GM19452 (cell line): ENCODE data around the gene APBA3.

Experiments used
- ATAC-seq: cut with Tn5 transposase; IDR thresholded peaks from one replicate; pipeline ENCODE4 v1.9.1; 2021; ENCODE audit not compliant: unreplicated experiment

The APBA3 gene

DNA sequence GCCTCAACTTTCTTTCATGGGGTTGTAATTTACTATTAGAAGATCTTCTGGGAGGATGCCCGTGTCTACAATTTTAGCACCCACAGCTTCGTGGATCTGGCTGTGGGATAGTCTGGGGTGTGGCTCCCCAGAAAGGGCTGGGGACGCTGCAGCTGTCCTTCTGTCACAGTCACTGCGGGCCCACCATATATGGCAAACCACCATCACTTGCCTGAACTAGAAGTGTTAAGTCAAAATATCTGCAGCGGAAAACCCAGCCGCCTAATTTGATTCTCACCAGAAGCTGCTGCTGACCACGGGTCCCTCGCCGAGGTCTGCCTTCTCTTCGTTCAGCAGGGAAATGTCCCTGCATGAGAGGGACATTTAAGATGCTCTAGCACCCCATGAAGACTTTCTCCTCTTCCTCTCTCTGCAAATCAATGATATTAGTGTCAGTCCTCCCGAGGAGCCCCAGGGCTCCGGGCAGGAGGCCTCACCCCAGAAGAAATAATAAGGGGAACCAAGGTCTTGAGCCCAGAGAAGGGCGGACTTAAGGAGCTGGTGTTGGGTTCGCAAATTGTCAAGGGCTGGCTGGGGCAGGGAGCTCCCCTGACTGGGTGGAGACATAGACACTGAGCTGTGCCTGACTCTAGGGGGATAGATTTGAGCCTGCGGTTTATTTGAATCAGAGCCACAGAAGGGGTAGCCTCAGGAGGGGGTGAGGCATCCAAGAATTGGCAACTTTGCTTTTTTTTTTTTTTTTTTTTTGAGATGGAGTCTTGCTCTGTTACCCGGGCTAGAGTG lies 27.7 kb upstream of the APBA3 start:
- ATAC-seq = no peak

DNA sequence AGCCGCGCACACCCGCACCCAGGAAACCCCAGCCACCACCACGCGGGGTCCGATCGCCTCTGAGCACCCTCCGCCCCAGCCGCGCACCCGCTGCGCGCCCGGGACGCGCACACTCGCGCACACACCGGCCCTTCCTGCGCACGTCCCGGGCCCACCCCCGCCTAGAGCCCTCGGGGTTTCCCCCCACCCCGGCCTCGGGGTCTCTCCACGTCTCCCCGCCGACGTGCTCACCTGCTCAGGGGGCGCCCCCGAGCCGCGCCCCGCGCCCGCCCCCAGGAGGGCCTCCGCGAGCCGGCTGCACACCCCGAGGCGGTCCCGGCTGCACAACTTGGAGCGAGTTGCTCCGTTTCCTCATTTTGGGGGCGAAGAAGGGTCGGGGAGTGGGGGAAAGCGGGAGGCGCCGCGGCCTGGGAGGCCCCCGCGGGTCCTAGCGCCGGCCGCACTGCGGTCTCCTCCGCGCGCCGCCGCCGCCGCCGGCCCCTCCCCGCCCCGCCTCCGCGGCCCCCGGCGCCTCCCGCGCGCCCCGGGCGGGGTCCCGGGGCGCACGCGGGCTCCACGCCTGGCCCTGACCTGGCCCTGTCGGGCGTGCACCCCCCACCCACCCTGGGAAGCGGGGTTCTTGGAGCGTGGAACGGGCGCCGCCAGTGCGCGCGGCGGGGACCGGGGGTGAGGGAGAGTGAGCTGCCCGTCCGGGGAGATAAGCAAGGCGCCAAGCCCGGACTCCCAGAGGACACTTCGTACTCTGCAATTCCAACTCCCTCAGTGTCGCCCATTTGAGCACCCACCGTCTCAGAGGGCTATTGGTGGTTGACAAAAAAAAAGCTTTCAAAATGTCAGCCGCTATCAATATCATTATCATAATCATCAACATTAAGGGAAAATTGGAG lies 24.7 kb upstream of the APBA3 start, which contains the start of gene MATK:
TSS of gene MATK (minus strand) at position 444 of the 887 bp plus-strand sequence. CDS start 1,246 bp downstream, outside the sequence.
- no peak for ATAC-seq

DNA sequence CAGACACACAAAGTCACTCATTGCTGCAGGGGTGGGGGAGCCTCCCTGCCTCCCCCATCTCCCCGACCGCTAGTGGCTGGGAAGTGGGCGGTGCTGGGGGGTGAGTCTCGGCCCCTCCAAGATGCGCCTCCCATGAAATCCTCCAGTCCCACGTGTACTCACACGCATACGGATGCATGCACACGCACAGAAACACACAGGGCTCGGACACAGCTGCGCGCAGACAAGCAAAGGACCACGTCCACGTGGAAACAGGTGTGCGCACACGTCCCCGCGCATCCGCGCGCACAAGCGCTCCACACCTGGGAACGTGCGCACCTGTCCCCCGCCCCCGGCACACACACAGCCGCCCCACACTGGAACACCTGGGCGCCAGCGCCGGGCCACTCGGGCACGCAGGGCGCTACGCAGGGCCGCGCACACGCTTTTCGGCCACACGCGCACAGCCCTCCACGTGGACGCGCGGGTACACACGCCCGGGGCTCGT lies 24.0 kb upstream of the APBA3 start:
- no peak for ATAC-seq

DNA sequence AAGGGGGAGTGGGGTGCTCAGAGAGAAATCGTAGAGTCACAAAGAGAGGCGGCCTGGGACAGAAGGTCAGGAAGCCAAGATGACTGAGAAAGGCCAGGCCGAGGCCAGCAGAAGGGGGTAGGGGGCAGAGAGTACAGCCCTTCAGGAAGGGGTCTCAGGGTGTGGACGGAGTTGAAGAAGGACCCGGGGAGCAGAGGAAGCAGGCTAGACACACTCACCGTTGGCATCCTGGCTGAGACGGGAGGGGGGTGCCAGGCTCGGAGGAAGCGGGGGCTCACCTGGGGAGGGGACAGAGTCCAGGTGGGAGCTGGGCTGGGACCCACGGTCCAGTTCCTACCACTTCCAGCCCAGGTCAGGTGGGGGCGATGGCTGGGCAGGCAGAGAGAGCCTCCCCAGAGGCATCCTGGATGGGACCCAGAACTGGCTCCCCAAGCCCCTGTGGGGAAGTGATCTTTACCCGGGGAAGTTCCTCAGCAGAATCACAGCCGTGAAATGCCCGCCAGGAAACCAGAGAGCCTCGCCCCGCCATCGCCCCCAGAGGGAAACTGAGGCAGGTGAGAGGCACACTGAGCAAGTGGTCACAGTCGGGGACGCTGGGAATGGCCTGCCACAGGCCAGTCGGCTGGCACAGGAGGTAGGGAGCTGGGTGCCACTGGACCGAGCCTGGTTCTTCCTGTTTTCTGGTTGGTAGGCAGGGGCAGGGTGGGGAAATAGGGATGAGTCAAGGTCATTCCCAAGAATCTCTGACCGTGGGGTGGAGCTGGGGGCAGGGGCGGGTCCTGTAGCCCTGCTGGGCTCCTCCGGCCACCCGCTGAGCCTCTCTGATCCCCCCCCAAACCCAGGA lies 23.3 kb upstream of the APBA3 start:
- ATAC-seq = no peak

DNA sequence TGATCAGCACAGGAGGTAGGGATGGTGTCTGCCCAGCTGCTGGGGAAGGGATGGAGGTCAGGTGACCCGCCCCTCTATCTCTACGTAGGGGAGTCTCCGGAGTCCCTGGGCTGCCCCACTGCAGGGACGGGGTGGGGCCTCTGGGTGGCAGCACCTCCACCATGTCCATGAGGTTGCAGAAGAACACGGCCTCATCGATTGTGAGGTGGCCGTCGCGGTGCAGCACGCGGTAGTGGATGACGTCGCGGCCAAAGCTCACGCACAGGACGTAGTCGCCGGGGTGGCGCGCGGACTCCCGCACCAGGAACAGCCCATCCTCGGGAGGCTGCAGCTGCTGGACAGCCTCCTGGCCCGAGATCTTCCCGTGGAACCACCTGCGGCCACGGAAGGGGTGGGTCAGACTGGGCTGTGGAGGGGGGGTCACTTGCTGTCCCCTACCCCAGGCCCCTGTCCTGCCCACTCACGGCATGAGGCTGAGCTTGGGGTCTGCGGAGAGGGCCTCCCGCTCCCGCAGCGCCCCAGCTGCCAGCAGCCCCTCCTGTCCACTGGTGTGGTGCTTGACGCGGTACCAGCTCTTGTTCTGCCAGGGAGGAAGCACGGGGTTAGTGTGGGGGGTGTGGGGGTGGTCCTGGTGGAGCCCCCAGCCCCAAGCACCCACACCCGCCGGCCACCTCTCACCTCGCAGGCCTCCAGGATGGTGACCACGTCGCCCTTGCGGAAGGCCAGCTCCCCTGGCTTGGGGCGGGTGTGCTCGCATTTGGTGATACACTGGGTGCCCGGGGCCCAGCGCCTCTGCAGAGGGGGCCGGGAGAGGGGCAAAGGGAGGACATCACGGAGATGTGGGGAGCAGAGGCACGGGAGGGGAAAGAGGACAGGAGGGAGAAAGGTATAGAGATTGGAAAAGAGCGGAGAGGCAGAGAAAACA lies 22.4 kb upstream of the APBA3 start:
- no peak for ATAC-seq

DNA sequence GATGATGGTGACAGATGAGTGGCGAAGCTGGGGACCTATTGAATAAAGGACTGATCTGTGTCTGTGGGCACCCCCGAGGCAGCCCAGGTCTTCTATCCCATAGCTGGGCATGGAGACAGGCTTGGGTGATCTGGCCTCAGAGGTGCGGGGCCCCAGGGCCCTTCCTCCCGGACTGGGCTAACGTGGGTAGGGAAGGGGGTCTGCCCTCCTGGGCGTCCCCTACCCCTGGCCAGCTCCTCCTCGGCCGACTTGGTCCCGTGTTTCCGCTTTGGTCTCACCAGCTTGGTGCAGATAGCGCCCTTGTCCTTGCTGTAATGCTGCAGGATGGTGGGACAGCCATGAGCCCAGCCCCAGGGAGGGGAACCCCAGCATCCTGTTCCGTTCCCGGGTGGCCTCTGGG lies 21.4 kb upstream of the APBA3 start:
- no peak for ATAC-seq

DNA sequence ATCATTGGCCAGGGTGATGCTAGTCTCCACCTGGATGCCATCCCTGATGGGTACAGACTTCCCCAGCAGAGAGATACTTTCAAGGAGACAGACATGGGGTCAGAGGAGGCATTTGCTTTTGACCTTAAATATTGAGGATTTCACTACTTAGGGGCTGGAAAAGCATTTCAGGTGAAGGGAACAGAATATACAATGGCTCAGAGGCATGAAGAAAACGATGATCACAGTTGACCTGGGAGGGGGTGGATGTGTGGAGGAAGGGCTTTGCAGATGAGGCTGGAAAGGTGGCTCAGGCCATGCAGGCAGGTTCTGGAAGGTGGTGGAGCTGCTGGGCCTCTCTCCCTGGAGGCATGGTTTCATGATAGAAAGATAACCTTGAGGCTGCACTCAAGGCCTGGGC lies 20.8 kb upstream of the APBA3 start:
- no peak for ATAC-seq

DNA sequence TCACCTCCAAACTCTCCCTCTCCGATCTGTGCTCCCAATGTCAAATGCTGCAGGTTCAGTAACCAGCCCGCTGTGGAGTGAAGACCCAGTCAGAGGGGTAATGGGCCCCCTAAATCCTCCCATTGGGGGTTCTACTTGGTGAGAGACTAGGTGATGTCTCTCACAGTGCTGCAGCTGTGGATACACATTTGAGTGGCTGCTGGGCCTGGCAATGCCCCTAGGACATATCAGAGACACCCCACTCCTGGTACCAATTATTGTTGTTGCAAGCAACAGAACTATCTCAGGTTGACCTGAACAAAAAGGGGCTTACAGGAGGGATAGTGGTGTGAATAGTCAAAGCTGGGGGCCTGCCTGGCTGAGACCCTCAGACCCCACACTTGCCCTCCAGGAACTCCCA lies 20.1 kb upstream of the APBA3 start:
- ATAC-seq = no peak

DNA sequence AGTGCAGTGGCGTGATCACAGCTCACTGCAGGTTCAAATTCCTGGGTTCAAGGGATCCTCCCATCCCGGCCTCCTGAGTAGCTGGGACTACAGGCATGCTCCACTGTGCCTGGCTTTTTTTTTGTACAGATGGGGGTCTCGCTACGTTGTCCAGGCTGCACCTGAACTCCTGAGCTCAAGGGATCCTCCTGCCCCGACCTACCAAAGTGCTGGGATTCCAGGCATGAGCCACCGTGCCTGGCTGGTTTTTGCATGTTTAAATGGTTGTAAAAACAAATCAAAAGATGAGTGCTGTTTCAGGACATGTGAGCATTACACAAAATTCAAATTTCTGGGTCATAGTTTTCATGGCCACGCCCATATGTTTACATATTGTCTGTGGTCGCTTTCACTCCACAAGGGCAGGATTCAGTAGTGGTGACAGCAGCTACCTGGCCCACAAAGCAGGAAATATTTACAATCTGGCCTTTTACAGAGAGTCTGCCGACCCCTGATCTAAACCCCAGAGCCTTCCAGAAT lies 19.4 kb upstream of the APBA3 start:
- no peak for ATAC-seq

DNA sequence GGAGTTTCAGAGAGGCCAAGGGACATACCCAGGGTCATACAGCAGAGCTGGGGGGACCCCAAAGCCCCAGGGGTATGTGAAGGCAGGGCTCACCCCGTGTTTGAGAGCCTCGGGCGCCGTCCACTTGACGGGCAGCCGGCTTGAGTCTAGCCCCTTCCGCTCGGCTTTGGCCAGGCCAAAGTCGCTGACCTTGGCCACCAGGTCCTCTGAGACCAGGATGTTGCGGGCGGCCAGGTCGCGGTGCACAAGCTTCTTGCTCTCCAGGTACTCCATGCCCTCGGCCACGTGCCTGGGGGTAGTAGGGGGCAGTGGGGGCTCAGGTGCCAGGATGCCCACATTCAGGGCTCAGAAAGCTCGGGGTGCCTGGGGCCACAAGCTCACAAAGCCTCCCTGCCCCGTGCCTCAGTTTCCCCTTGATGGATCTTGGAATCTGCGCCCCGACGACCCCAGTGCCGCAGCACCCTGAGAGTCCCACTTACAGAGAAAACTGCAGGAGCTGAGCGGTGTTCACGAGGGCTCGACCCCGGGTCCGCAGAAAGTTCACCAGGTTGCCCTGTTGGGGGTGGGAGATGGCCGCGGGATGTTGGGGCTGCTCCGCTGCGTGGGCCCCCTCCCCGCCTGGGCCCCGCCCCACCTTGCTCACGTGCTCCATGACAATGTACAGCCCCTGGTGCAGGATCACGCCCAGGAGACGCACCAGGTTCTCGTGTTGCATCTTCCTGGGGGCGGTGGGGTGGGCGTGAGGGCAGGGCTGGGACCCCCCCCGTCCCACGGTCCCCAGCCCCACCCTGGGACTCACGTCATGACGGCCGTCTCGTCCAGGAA lies 17.6 kb upstream of the APBA3 start:
- ATAC-seq = no peak

DNA sequence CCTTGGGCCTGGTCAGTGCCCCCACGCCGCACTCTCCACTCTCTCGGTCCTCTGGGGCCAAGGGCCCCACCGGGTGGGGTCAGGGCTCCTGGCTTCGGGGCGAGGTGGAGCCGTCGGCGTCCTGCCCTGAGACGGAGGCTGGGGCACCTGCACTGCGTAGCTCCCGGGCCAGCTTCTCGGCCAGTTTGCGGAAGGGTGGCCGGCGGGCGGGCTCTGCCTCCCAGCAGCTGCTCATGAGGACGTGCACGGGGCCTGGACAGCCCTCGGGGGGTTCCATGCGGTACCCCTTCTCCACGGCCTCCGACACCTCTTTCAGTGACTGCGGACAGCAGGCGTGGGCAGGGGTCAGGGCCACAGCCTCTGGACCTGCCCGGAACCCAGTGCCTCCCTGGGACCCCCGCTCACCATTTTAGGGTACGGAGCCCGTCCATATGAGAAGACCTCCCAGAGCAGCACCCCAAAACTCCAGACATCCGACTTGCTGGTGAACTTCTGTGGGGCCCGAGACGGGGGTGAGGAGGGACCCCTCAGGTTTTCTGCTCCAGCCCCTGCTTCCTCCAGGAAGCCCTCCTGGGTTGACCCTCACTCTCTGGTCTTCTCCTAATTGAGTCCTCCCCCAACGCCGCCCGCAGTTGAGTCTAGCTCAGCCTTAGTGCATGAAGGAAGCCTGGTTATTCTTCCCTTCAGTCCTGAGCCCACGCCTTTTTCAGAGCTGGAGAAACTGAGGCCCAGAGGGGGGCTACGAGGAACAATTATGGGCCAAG lies 16.8 kb upstream of the APBA3 start:
- ATAC-seq = no peak

DNA sequence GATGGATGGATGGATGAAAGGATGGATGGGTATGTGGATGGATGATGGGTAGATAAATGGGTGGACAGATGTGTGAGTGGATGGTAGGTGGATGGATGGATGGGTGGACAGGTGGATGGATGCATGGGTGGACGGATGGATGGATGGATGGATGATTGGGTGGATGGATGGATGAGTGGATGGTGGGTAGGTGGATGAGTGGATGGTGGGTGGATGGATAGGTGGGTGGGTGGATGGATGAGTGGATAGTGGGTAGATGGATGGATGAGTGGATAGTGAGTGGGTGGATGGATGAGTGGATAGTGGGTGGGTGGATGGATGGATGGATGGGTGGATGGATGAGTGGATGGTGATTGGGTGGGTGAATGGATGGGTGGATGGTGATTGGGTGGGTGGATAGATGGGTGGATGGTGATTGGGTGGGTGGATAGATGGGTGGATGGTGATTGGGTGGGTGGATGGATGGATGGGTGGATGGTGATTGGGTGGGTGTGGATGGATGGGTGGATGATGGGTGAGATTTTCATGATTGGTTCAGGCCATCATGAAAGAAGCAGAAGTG lies 15.1 kb upstream of the APBA3 start:
- ATAC-seq = no peak

DNA sequence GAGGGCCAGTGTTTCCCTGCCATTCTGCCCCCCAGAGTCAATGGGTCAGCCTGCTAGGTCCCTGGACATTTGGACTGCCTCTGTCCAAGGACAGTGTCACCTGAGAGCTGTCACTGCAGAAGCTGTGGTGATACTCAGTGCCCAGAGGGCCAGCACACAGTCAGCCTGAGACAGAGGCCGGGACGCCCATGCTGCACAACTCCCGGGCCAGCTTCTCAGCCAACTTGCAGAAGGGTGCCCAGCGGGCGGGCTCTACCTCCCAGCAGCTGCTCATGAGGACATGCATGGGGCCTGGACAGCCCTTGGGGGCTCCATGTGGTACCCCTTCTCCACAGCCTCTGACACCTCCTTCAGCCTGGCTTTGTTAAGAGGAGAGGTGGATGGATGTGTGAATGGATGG lies 14.3 kb upstream of the APBA3 start:
- no peak for ATAC-seq

DNA sequence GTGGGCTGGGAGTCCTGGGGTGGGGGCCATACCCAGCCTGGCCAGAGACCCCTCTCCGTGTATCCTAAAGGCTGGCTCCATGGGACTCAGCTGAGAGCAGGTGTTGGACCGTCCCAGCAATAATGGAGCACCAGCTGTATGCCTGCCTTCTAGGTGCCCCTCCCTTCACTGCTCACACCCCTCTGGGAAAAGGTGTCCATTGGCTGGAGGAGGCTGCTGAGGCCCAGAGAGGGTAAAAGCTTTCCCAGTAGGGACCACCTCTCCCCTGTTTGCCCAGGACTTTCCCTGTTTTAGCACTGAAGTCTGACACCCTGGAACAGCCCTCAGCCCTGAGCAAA lies 13.9 kb upstream of the APBA3 start:
- ATAC-seq = no peak

DNA sequence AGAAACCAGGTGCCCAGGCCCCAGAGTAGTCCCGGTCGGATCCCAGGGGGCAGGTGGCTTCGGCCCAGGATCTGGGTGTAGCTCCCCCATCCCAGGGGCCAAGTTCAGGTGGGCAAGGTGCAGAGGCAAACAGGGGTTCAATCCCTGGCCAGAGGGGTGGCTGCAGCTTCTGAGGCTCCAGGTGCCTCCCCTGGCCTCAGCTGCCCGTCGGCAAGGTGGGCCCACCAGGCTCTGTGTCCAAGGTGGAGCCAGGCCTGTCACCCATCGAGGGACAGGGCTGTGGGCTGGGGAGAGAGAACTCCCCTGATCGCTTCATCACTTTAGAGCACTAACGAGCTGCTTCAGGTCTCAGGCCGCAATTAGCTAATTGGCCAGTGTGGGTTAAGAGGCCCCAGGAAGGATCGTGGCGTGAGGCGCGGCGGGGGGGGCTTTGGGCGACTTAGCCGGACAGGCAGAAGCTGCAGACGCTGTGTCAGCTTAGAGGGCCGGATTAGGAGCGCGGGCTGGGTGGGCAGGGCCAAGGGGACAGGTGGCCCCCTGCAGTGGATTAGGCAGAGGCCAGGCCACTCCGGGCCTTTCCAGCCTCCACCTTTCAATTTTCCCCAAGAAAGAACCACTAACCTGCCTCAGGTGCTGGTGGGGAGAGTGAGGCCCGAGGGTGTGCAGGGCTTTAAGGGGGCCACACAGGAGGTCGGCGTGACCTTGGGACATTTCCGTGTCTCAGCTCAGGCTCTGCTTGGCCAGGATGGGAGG lies 13.3 kb upstream of the APBA3 start:
- ATAC-seq = no peak

DNA sequence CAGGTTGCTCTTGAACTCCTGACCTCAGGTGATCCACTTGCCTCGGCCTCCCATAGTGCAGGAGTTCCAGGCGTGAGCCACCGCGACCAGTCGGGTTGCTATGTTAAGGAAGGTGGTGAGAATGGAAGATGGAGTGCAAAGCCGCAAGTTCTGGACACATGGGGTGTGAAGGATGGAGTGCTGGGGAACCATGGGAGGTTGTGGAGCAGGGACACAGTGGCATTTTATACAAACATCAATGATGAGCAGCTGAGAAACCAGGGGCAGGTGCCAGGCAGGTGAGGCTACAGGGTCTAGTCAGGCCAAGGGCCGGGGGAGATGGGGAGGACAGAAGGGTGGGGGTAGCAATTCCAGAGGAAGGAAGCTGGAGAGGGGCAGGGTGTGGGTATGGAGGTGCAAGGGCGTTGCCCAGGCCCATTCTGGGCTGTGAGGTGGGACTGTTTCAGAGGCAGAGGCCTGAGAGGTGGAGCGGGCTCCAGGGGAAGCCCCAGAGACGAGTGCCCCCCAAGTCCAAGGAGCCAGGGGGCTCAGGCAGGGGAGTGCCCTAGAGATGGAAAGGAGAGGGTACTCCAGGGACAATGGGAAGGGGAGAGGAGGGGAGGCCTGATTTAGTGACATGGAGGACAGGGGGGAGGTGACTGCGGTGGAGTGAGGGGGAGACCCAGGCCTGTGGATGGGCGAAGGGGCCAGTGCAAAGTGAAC lies 12.5 kb upstream of the APBA3 start:
- no peak for ATAC-seq
